Activated CD4-positive, alpha-beta T cell treated with anti-CD3 and anti-CD28 coated beads for 24 hours (primary cell): ENCODE data around the gene KANSL1L.
"Not testable (repeated sequence)": the region's sequence is repeated elsewhere in the genome, so short reads cannot be mapped to it uniquely, and the experiment has no call there.

Source experiments
- DNase-seq, 2 donors: peaks; one replicate each; pipeline ENCODE4 v3.0.0-alpha.2; 2020; ENCODE audit warnings: low read depth in 2 of 2

Gene KANSL1L, protein sequence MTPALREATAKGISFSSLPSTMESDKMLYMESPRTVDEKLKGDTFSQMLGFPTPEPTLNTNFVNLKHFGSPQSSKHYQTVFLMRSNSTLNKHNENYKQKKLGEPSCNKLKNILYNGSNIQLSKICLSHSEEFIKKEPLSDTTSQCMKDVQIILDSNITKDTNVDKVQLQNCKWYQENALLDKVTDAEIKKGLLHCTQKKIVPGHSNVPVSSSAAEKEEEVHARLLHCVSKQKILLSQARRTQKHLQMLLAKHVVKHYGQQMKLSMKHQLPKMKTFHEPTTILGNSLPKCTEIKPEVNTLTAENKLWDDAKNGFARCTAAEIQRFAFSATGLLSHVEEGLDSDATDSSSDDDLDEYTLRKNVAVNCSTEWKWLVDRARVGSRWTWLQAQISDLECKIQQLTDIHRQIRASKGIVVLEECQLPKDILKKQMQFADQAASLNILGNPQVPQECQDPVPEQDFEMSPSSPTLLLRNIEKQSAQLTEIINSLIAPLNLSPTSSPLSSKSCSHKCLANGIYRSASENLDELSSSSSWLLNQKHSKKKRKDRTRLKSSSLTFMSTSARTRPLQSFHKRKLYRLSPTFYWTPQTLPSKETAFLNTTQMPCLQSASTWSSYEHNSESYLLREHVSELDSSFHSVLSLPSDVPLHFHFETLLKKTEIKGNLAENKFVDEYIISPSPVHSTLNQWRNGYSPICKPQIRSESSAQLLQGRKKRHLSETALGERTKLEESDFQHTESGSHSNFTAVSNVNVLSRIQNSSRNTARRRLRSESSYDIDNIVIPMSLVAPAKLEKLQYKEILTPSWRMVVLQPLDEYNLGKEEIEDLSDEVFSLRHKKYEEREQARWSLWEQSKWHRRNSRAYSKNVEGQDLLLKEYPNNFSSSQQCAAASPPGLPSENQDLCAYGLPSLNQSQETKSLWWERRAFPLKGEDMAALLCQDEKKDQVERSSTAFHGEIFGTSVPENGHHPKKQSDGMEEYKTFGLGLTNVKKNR

DNA sequence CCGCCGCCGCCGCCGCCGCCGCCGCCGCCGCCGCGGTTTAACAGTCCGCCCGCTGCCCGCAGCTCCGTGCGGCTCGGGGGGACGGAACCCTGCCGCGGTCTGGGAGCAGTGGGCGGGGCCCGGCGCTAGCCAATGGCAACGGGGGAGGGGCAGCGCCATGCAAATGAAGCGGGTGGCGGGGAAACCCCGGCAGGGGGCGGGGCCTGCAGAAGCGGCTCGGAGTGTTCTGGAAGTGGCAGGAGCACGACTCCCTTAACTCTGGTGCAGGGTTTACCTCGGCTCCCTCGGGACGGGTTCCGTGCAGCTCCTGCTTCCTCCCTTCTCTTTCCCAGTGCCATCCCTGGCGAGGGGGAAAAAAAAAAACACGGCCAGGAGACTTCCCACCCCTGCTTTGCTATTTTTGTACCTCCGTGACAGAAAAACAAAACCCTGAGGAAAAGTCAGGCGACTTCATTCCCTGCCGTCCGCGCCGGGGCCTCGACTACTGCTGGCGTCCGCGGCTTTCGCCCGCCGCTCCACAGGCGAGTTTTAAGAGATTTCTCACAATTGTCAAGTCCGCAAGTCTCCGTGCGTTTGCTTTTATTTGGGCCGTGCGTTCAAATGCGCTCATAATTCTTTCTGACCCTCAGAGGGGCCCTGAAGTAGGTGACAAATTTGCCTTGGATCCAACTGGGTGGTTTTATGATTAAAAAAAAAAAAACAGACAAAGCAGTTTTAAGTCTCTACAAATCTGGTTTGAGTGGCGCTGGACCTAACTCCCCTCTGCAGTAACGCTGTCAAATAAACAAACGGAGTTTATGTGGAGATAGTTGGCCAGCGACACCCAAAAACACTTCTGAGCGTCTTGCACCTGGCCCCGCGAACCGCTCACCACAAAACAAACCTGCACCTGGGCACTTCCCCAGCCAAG, at the start of gene KANSL1L:
Gene KANSL1L, minus strand, starts transcription at position 101 of the 910 bp plus-strand sequence. CDS start 16,827 bp downstream, outside the sequence.
- DNase-seq, result peak; percentile 95

DNA sequence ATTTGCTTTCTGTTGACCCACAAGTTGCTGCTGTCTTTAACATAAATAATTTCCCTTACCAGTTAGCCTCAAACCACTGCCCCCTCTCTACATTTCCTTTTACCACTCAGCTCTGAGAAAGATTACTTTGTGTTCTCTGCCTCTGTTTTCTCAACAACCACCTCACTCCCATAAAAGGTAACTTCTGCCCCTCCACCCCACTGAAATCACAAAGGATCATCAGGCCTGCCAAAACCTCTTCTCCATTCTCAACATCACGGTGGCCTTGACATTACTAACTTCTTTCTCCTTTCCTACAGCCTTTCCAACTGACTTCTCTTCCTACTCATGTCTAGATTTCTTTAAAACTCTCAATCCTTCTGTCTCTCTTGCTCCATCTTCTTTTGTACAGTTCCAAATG, 43.9 kb upstream of the KANSL1L start:
- DNase-seq, result no peak

DNA sequence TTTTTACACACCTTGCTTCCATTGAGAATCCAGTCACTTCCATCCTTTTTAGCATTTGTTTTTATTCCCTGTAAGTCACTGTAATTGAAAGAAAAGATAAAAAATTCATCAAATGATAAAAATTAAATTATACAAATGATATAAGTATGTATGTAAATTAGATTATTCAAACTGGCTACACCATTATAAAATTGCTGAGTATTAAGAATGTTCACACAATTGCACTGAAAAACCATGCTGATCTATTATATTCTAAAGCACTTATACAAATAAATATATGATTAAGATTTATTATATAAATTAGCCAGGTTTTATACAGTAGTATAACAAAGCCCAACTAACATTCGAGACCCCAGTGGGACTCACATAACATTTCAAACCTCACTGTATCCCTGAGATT, 39.0 kb upstream of the KANSL1L start:
- no peak for DNase-seq

DNA sequence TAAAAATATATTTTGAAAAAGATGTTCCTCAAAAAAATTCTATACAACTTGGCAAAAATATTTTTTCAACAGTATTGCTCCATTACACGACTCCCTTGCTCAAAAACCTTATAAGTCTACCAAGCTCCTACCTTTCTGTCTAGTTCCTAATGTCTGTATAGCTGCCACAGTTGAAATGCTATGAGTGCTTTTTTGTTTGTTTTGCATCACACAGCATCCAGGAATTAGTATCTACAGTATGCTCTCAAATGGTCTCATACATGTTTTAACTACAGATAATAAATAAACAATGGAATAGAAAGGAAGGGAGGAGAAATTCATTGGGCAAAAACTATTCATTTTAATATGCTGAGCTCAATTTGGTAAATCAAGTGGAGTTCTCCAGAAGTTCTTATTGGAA, 36.7 kb upstream of the KANSL1L start:
- DNase-seq, result no peak

DNA sequence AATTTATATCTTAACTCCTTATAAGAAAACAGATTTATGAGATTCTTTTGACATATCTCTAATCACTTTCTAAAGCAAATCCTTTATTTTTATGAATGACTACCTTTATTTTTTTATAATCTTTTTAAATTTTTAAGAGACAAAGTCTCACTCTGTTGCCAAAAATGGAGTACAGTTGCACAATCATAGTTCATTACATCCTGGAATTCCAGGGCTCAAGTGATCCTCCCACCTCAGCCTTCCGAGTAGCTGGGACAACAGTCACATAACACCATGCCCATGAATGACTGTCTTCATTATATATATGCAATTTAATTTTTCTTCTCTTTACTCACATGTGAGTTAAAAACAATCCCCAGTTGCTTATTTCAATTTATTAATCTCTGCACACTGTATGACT, 32.3 kb upstream of the KANSL1L start:
- no peak for DNase-seq

DNA sequence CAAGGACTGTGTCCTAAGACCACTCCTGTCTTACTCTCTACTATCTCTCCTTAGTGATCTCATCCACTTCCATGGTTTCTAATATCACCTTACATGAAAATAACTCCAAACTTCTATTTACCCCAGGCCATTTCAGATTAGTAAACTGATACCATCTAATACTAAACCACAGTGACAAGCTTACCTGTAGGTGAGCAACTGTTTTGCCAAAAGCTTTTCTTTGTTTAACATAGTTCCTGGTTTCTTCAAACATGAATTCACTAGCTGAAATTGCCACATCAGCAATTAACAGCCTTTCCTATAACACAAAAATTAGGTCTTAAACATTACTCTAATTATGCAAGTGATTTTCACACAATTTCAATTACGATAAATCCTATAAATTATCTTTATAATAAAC, 31.9 kb upstream of the KANSL1L start:
- no peak for DNase-seq

DNA sequence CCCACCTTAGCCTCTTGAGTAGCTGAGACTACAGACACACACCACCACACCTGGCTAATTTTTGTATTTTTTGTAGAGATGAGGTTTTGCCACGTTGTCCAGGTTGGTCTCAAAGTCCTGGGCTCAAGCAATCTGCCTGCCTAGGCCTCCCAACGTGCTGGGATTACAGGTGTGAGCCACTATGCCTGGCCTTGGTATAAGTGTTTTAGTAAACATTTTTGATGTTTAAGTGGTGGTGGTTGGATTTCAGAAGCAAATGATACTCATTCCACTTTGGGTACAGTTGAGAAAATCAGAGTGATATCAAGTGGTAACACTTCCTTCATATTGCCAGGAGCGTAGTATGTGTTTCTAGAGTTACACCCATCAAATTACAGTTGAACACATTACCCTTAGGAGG, 28.6 kb upstream of the KANSL1L start:
- DNase-seq, result no peak

DNA sequence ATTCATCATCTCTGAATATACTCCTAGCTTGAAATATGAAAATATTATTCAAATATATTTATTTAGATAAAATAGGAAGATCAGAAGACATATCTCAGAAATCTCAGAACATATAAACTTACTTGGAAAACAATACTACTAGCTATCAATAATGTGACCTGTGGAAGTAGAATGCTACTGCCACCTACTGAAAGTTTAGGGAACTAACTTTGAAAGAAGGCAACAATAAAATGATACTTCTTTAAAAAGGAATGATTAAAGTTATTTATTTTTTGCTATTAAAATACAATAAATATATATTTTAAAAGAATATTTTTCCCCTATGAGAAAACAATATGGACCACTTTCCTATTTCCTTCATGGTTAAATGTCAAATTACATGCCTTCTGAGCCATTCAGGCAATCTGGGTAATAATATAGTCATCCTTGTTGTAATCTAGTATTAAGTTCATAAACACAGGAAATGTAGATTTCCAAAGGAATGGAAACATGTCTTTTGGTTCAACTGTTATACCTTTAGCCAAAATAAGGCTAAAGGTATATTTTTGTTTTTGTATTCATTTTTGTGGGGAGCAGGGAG, 28.1 kb upstream of the KANSL1L start:
- DNase-seq, result no peak

DNA sequence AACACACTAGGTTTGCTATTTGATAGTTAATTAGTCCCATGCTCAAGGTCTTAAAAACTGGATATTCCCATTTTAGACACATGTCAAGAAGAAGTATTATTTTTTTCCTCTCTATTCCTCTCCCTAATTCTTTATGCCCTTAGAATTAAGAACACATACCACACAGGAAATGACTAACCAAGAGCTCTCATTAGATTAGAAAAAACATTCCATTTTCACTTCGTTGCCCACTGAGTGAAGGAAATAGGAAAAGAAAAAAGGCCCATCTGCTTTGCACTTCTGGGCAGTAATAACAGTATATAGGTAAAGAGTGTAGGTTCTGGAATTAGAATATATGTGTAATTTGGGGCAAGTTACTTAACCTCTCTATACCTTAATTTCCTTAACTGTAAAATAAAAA, 27.1 kb upstream of the KANSL1L start:
- DNase-seq, result no peak

DNA sequence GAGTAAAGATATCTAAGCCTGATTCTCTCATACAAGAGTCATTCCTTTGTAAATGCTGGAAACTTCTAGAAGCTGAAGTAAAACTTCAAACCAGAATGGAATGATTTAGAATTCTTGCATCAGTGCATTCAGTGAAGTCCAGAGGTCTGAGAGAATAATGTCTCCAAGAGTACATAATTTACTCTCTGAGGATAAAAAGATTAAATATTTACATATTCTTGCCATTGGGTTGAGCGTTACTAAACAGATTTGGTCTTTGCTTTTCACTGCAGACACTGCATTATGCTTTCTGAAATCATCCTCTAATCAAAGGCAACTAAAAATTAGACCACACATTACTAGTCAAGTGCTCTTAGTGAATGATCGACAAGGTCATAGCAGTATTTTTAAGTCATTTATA, 26.5 kb upstream of the KANSL1L start:
- DNase-seq, result no peak

DNA sequence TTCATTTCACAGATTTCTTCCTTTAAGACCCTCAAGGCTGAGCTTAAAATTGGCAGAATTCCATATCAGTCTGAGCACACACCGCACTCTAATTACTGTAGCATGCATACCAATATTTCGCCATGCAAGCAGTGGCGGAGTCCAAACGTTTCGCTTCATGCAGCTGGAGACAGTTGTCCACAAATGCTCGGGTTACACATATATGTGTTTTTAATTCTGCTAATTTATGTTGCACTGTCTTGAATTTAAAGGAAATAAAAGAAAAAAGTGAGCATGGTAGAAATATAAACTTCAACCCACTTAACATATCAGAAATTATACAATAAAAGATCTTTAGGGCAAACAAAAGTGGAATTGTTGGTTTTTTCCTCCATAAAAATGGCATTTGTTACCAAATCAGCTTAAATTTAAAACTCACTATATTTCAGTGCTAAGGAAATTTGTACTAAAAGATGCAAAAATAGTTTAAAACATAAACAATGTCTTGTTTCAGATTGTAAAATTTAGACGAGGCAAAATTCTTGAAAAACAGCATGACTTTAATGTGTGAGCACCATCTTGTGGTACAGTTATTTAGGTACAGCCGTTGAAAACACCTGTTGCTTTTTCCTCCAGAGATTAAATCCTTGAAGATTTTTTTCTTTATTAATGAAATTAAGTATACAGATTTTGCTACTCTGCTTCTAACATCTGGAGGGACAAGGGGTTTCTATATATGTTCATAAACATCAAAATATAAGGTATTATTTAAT, 24.1 kb upstream of the KANSL1L start:
- DNase-seq, result no peak

DNA sequence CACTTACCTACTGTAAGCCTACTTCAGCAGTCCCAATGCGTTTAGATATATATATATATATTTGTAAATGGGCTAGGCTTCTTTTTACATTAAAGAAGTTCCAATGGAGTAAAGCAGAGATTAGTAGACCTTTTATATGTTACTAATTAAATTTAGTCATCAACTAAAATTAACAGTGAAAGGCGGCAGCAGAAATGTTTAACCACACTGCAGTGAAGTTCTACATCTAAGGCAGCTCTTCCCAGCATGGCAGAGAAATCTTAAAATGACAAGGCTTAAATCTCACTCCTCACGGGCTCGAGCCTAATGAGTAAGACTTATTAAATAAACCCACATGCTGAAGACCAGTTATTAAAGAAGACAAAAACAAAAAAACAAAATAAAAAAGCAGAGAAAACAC, 19.1 kb upstream of the KANSL1L start:
- DNase-seq, result no peak

DNA sequence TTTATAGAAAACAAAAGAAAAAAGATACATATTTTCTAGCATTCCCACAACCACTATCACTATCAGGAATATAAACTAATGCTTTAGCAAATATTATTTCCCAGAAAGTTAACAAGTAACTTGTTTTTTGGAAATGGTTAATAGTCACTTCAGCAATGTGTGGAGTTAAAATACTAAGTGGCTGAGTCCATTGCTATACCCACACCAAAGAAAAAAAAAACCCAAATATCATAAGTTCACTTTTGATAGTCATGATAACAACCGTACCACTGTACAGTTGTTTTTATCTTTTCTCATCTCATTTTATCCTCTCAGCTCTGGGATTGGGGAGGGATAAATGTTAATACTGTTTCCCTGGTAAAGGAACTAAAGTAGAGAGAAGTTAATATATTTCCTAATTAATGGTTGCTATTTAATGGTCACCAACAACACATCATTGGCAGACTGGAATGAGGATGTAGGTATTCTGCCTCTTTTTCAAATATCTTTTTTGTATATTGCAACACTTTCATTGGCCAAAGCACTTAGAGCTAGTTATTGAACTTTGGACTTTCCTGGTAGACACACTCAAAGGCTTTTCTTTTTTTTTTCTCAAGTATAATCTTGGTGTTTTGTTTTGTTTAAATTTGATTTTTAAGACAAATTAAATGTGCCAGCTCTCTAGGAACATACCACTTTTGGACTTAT, 18.4 kb upstream of the KANSL1L start:
- no peak for DNase-seq

DNA sequence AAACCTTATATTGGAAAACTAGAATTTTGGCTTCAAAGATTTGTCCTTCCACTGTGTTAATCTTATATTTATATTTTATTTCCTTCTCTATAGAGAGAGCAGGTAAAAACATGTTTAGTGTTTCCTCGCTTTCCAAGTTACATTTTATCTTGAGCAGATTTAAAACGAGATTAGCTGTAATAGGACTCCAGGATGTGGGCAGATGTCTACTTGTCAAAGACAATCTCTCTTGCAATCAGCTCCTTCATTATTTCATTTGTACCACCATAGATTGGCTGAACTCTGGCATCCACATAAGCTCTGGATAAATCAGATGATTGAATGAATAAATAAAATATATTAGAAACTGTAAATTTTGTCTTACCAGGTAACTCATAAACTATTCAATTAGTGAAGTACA, 17.5 kb upstream of the KANSL1L start:
- DNase-seq, result no peak

DNA sequence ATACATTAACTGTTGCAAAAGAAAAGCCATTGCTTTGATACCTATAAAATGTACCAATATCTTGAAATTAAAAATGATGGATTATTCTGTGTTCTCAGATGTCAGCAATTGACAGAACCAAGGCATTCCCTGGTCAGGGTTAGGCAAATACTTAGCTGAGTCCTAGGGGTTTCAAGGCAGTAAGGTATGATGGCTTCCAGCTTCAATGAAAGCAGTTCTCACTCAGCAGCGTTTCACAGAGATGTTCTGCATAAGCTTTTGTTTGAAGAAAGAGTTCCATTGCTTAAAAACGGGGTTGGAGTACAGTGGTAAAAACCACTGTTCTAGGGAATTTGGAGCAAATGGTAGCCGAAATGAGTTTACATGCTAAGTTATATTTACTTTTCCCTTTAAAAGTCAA, 17.0 kb upstream of the KANSL1L start:
- DNase-seq, result no peak

DNA sequence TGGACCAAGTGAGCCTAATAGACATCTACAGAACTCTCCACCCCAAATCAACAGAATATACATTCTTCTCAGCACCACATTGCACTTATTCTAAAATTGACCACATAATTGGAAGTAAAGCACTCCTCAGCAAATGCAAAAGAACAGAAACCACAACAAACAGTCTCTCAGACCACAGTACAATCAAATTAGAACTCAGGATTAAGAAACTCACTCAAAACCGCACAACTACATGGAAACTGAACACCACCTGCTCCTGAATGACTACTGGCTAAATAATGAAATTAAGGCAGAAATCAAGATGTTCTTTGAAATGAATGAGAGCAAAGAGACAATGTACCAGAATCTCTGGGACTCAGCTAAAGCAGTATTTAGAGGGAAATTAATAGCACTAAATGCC, 12.7 kb upstream of the KANSL1L start:
- DNase-seq, result not testable (repeated sequence)

DNA sequence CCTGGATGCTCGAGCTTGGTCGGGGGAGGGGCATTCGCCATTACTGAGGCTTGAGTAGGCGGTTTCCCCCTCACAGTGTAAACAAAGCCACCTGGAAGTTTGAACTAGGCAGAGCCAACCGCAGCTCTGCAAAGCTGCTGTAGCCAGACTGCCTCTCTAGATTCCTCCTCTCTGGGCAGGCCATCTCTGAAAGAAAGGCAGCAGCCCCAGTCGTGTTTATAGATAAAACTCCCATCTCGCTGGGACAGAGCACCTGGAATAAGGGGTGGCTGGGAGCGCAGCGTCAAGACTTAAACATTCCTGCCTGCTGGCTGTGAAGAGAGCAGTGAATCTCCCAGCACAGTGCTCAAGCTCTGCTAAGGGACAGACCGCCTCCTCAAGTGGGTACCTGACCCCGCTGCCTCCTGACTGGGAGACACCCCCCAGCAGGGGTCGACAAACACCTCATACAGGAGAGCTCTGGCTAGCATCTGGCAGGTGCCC, 10.4 kb upstream of the KANSL1L start:
- DNase-seq, result not testable (repeated sequence)

DNA sequence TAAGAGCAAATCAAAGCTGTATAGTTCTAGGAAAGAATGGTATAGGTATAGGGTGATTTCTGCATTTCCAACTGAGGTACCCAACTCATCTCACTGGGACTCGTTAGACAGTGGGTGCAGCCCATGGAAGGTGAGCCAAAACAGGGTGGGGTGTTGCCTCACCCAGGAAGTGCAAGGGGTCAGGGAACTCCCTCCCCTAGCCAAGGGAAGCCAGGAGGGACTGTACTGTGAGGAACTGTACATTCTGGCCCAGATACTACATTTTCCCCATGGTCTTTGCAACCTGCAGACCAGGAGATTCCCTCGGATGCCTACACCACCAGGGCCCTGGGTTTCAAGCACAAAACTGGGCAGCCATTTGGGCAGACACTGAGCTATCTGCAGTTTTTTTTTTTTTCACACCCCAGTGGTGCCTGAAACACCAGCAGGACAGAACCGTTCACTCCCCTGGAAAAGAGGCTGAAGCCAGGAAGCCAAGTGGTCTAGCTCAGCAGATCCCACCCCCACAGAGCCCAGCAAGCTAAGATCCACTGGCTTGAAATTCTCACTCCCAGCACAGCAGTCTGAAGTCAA, 9.9 kb upstream of the KANSL1L start:
- DNase-seq, result not testable (repeated sequence)

DNA sequence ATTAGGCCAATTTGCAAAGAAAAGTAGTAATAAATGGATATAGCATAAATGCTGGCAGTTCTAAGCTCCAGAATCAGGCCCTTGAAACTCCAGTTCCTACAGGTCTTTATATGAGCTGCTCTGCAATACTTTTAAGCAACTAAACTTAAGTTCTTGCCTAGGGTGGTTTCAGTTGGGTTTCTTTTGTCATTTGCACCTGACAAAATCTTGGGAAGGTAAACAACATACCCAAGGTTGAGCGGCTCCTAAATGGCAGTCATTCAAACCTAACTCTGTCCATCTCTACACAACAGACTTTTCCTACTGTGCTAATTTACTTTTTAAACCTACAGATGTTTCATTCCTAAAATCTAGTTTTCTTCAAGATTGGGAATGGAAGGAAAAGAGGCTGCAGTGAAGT, 9.3 kb upstream of the KANSL1L start:
- no peak for DNase-seq
